GM12878 (cell line): ENCODE measurements around the gene MBNL1. TPM values are rescaled to one million over a fixed set of nuclear protein-coding genes. Genes with fewer than 3 reads are reported as not detected.
"Not testable (repeated sequence)": the region's sequence is repeated elsewhere in the genome, so short reads cannot be mapped to it uniquely, and the experiment has no call there.

Experiments
- ATAC-seq: fragments of 200-7000 bp; cut with Tn5 transposase; 3 replicates; pipeline ENCODE4 v1.9.1; 2020; ENCODE audit warnings: mild to moderate bottlenecking, moderate library complexity
- BruUV-seq: library from RNA; stranded (reverse); fragments of 400-500 nt; replicated peaks from 2 replicates; lab custom pipeline; 2021; lab: Mats Ljungman, UMichigan
- CTCF ChIA-PET: fragments of 300-600 bp; sonication (Branson Sonifier 250); formaldehyde crosslinking; extraction: SDS; loops from one replicate; lab custom pipeline; 2021; ENCODE audit warnings: inconsistent platforms; lab: Yijun Ruan, JAX
- POLR2A ChIA-PET: fragments of 350-600 bp; formaldehyde crosslinking; extraction: SDS; loops from one replicate; lab custom pipeline; 2021; ENCODE audit warnings: inconsistent platforms; lab: Charles Lee
- RAD21 ChIA-PET: fragments of 300-600 bp; sonication (Branson Sonifier 250); formaldehyde crosslinking; loops from one replicate; lab custom pipeline; 2023; ENCODE audit warnings: antibody characterized with exemption; ENCODE audit not compliant: unreplicated experiment; lab: Charles Lee
- SMC1A ChIA-PET: fragments of 300-600 bp; sonication (Branson Sonifier 250); formaldehyde crosslinking; loops from one replicate; lab custom pipeline; 2023; ENCODE audit not compliant: unreplicated experiment, uncharacterized antibody; lab: Charles Lee
- DNase-seq: peaks from one replicate; pipeline ENCODE4 v3.0.0-alpha.2; 2011; ENCODE audit warnings: low read depth, low spot score
- FAIRE-seq: peaks from 3 replicates; lab custom pipeline; 2011; peaks lifted over from hg19 to GRCh38; lab: Jason Lieb, UNC
- H2AFZ ChIP-seq: 2 replicates; pipeline ENCODE4 v1.6.0; 2011; ENCODE audit warnings: low read depth, low read length, control low read depth; ENCODE audit not compliant: control insufficient read depth
- H3K27ac ChIP-seq: 2 replicates; pipeline ENCODE4 v1.5.1; 2011; ENCODE audit warnings: control low read depth; ENCODE audit not compliant: control insufficient read depth, insufficient read depth
- H3K27me3 ChIP-seq, 2 experiments: replicated peaks in 1 of 2; 2 replicates each; pipeline versions ENCODE4 v1.6.0 to v1.6.1; 2011; ENCODE audit warnings: low read length in 1 of 2; ENCODE audit not compliant: control insufficient read depth in 2 of 2, insufficient read depth in 2 of 2
- H3K36me3 ChIP-seq, 2 experiments: 2 replicates each; pipeline ENCODE4 v1.5.1; 2011; ENCODE audit warnings: low read length in 1 of 2; ENCODE audit not compliant: control insufficient read depth in 2 of 2, insufficient read depth in 2 of 2
- H3K4me1 ChIP-seq: 2 replicates; pipeline ENCODE4 v1.6.1; 2011; ENCODE audit warnings: mild to moderate bottlenecking, low read length, moderate library complexity, mixed read lengths; ENCODE audit not compliant: control insufficient read depth, insufficient read depth
- H3K4me2 ChIP-seq: 2 replicates; pipeline ENCODE4 v1.6.0; 2011; ENCODE audit warnings: control low read depth; ENCODE audit not compliant: control insufficient read depth, insufficient read depth
- H3K4me3 ChIP-seq: fragments of 200-600 bp; sonication (generic); 2 replicates; pipeline ENCODE4 v1.5.1; 2016
- H3K79me2 ChIP-seq: 2 replicates; pipeline ENCODE4 v1.6.0; 2011; ENCODE audit warnings: low read length; ENCODE audit not compliant: control insufficient read depth, insufficient read depth
- H3K9ac ChIP-seq: 2 replicates; pipeline ENCODE4 v1.8.0; 2011; ENCODE audit warnings: low read length, control low read depth, mixed read lengths; ENCODE audit not compliant: control insufficient read depth, insufficient read depth
- H3K9me3 ChIP-seq: replicated peaks from 3 replicates; pipeline ENCODE4 v1.5.1; 2011; ENCODE audit warnings: mild to moderate bottlenecking, low read length; ENCODE audit not compliant: control insufficient read depth, insufficient read depth
- H4K20me1 ChIP-seq: 2 replicates; pipeline ENCODE4 v1.6.0; 2011; ENCODE audit not compliant: control insufficient read depth, insufficient read depth
- CBFB ChIP-seq: IDR thresholded peaks from 2 replicates; pipeline ENCODE4 v1.6.1; 2016; ENCODE audit warnings: antibody characterized with exemption, low read depth
- MEF2A ChIP-seq: IDR thresholded peaks from 2 replicates; pipeline ENCODE4 v1.6.1; 2011; ENCODE audit warnings: low read depth, mild to moderate bottlenecking, low read length, moderate library complexity; ENCODE audit not compliant: insufficient read depth
- MLLT1 ChIP-seq: fragments of 450-650 bp; IDR thresholded peaks from 2 replicates; pipeline ENCODE4 v1.6.1; 2016; ENCODE audit warnings: mild to moderate bottlenecking
- NFIC ChIP-seq: IDR thresholded peaks from 2 replicates; pipeline ENCODE4 v1.6.1; 2012; ENCODE audit warnings: low read depth, mild to moderate bottlenecking, inconsistent platforms, low read length, moderate library complexity
- RBBP5 ChIP-seq: fragments of 200-600 bp; sonication (generic); conservative IDR thresholded peaks from 2 replicates; pipeline ENCODE4 v1.6.1; 2016
- RUNX3 ChIP-seq: IDR thresholded peaks from 2 replicates; pipeline ENCODE4 v1.6.1; 2012; ENCODE audit warnings: low read length, inconsistent platforms
- ZNF384 ChIP-seq: IDR thresholded peaks from 2 replicates; pipeline ENCODE4 v1.6.1; 2012; ENCODE audit warnings: low read depth, mild to moderate bottlenecking, low read length, improper control_type of control experiment, borderline replicate concordance
- WGBS: methylation state at CpG from one replicate; pipeline ENCODE4 v1.1.6; 2016; ENCODE audit warnings: low lambda C conversion rate; ENCODE audit not compliant: insufficient replicate concordance, insufficient coverage; ENCODE audit errors: missing lambda C conversion rate; 5-methylcytosine and 5-hydroxymethylcytosine counted together
- in situ Hi-C: fragments of 300-500 bp; cut with MboI; formaldehyde crosslinking; loops from 9 replicates; pipeline ENCODE4 v1.14.3; 2018; ENCODE audit warnings: mixed read lengths
- intact Hi-C: fragments of 100-400 bp; cut with micrococcal nuclease; formaldehyde crosslinking; loops from one replicate; pipeline ENCODE4 v1.14.2; 2022; ENCODE audit not compliant: unreplicated experiment
- polyA plus RNA-seq, 11 experiments: library from polyadenylated mRNA; depleted of rRNA in 4 of 11; unstranded in 6 of 11; stranded (reverse) in 5 of 11; fragments of >200 nt; fragmentation: Nextera tagmentation in 4 of 11; fragmentation: Illumina TruSeq in 1 of 11; extraction: Ambion mirVana in 4 of 11; extraction: Trizol in 1 of 11; gene quantifications; 1 replicate in 1 of 11; 2 replicates in 10 of 11; pipeline versions ENCODE4 v1.2.1 to v1.2.3, GENCODE V29; 2011 to 2016; ENCODE audit warnings: inconsistent platforms in 2 of 11, missing spikeins in 2 of 11, low read depth in 1 of 11
- total RNA-seq, 4 experiments: library from RNA; depleted of rRNA in 3 of 4; stranded (reverse); fragments of >200 nt in 3 of 4; fragmentation: Illumina TruSeq in 1 of 4; extraction: Trizol in 1 of 4; gene quantifications; 2 replicates each; pipeline versions ENCODE4 v1.2.1 to v1.2.3, GENCODE V29; 2013 to 2021
- TF ChIP-seq, protein P1 (sequence below): IDR thresholded peaks from 2 replicates; pipeline ENCODE4 v1.6.1; 2012; ENCODE audit warnings: low read length, inconsistent platforms

MBNL1 gene
- total and polyA plus RNA-seq, 10 of the 15 experiments (the other 5 are each of a cell fraction or from before 2014, with no cell fraction given), result 59.6 to 337 (median 143) TPM

- Histone ChIP-seq H3K4me2 (peak overlapping the region; percentile 68), H3K4me3 (peak overlapping the region; percentile 1; the same call in 1 of the 2 replicates), H3K27ac (peak overlapping the region; percentile 47)
- intact Hi-C loops, result no loop called here
- POLR2A ChIA-PET, result interaction anchor here (0.7 kb wide), 1 partner anchor 29 kb away, joined by 4 read pairs; no protein-coding TSS in a partner anchor
- TF ChIP-seq RBBP5 (no peak), CBFB (peak; percentile 6; the same call in 1 of the 2 replicates), MLLT1 (no peak), ZNF384 (0 out of 2 replicates have a peak, but pooled peaks have one; percentile 51), RUNX3 (peak; percentile 50; the same call in 1 of the 2 replicates), NFIC (peak; percentile 28; the same call in 1 of the 2 replicates), MEF2A (peak; percentile 70; the same call in 1 of the 2 replicates)
- TF ChIP-seq, protein P1, sequence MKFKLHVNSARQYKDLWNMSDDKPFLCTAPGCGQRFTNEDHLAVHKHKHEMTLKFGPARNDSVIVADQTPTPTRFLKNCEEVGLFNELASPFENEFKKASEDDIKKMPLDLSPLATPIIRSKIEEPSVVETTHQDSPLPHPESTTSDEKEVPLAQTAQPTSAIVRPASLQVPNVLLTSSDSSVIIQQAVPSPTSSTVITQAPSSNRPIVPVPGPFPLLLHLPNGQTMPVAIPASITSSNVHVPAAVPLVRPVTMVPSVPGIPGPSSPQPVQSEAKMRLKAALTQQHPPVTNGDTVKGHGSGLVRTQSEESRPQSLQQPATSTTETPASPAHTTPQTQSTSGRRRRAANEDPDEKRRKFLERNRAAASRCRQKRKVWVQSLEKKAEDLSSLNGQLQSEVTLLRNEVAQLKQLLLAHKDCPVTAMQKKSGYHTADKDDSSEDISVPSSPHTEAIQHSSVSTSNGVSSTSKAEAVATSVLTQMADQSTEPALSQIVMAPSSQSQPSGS, result no peak
- TF ChIP-seq, all 136 proteins: peak for 5
- SMC1A ChIA-PET, result no interaction called here
- CTCF ChIA-PET, result interaction anchor here (1.3 kb wide), 1 partner anchor 10 kb away, joined by 3 read pairs; no protein-coding TSS in a partner anchor
- Histone ChIP-seq H3K9ac (no peak overlapping the region), H4K20me1 (no peaks in the 10 kb centered on the region), H2AFZ (no peak overlapping the region), H3K9me3 (peaks cover 2% of the 10 kb centered on the region), H3K79me2 (peaks cover 86% of the 10 kb centered on the region), H3K27me3 (no peaks in the 10 kb centered on the region), H3K36me3 (peaks cover 3 to 10% of the 10 kb centered on the region in 2 experiments), H3K4me1 (peaks cover 38% of the 10 kb centered on the region)
- WGBS, result 26% methylated on average over 2 of the region's 2 CpGs
- RAD21 ChIA-PET, result interaction anchor here (0.7 to 1.5 kb wide), 2 partner anchors 24 to 56 kb away, joined by 3 read pairs; no protein-coding TSS in a partner anchor
- no peak for FAIRE-seq
- in situ Hi-C loops, result no loop called here
- ATAC-seq, result peak; percentile 16
- DNase-seq, result no peak
- BruUV-seq, result no TSS peak
These were observed 66.5 kb downstream of the MBNL1 start for GRCh38 chr3:152335273-152335672.

DNA sequence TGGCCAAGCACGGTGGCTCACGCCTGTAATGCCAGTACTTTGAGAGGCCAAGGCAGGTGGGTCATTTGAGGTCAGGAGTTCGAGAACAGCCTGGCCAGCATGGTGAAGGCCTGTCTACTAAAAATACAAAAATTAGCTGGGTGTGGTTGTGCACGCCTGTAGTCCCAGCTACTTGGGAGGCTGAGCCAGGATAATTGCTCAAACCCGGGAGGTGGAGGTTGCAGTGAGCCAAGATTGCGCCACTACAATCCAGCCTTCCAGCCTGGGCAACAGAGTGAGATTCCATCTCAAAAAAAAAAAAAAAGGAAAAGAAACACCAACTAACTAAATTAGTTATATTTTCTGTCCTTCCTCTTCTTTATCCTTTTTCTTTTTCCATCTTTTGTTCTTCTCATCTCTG, 68.6 kb downstream of the MBNL1 start:
- H3K9ac ChIP-seq, ATAC-seq, FAIRE-seq, H3K27me3 ChIP-seq, intact Hi-C loops, BruUV-seq, H4K20me1 ChIP-seq, DNase-seq, in situ Hi-C loops, H3K9me3 ChIP-seq, H3K4me3 ChIP-seq, H3K27ac ChIP-seq, H3K4me2 ChIP-seq, H2AFZ ChIP-seq: not testable (repeated sequence)
- RAD21 ChIA-PET, result interaction anchor here (0.7 to 1.6 kb wide), 6 partner anchors 14 to 106 kb away, joined by 3 to 6 read pairs (median 4); no protein-coding TSS in a partner anchor
- peaks cover 29% of the 10 kb centered on the region for H3K4me1 ChIP-seq
- 98% methylated on average over 6 of the region's 6 CpGs for WGBS
- H3K79me2 ChIP-seq, result peaks cover 72% of the 10 kb centered on the region
- CTCF ChIA-PET, result interaction anchor here (1.2 kb wide), 1 partner anchor 13 kb away, joined by 8 read pairs; no protein-coding TSS in a partner anchor
- POLR2A ChIA-PET, result interaction anchor here (1.4 kb wide), 1 partner anchor 8 kb away, joined by 3 read pairs; no protein-coding TSS in a partner anchor
- H3K36me3 ChIP-seq, result peaks cover 6 to 17% of the 10 kb centered on the region in 2 experiments
- SMC1A ChIA-PET, result interaction anchor here (1.2 to 3.9 kb wide), 8 partner anchors 9 to 68 kb away, joined by 3 to 13 read pairs (median 4); partner anchors contain the start of gene MBNL1
